HCT116 (cell line): ENCODE measurements around the gene ARHGEF37. TPM values are rescaled to one million over a fixed set of nuclear protein-coding genes. Genes with fewer than 3 reads are reported as not detected.

Experiments used
- ATAC-seq: fragments of 200-7000 bp; cut with Tn5 transposase; 2 replicates; pipeline ENCODE4 v1.9.1; 2020; ENCODE audit warnings: mild to moderate bottlenecking, moderate library complexity
- BruUV-seq: library from RNA; stranded (reverse); fragments of 400-500 nt; replicated peaks from 2 replicates; lab custom pipeline; 2021; lab: Mats Ljungman, UMichigan
- CTCF ChIA-PET: fragments of 300-600 bp; sonication (Branson Sonifier 250); formaldehyde crosslinking; loops from one replicate; lab custom pipeline; 2021; ENCODE audit warnings: antibody characterized with exemption; lab: Charles Lee
- POLR2A ChIA-PET: fragments of 300-600, 350-600 bp; sonication (Branson Sonifier 250); formaldehyde crosslinking; loops from one replicate; lab custom pipeline; 2021; ENCODE audit warnings: antibody characterized with exemption; lab: Charles Lee
- RAD21 ChIA-PET, 2 experiments: fragments of 300-600 bp; sonication (Branson Sonifier 250); formaldehyde crosslinking; loops; one replicate each; lab custom pipeline; 2023; ENCODE audit warnings: low total read pairs in 2 of 2; ENCODE audit not compliant: uncharacterized antibody in 2 of 2, unreplicated experiment in 2 of 2, low non-redundant PET in 1 of 2; lab: Charles Lee
- DNase-seq: peaks from one replicate; pipeline ENCODE4 v3.0.0-alpha.2; 2010; ENCODE audit warnings: low read depth, low spot score
- H2AFZ ChIP-seq: fragments of 200-600 bp; shearing (Covaris generic), sonication (generic); 2 replicates; pipeline ENCODE4 v1.6.1; 2017; ENCODE audit warnings: low read depth, mixed run types, mixed read lengths, antibody characterized with exemption, low read length; ENCODE audit not compliant: poor library complexity, severe bottlenecking
- H3K27ac ChIP-seq: 2 replicates; pipeline ENCODE4 v1.5.1; 2012; ENCODE audit warnings: low read depth, low read length
- H3K27me3 ChIP-seq: fragments of 200-600 bp; sonication (generic); 2 replicates; pipeline ENCODE4 v1.6.1; 2016; ENCODE audit warnings: mixed run types, low read length, mixed read lengths; ENCODE audit not compliant: insufficient read depth
- H3K36me3 ChIP-seq, 2 experiments: fragments of 200-500 bp in 1 of 2; fragments of 200-600 bp in 1 of 2; sonication (Bioruptor generic) in 1 of 2; sonication (generic) in 1 of 2; 2 replicates each; pipeline versions ENCODE4 v1.5.1 to v1.6.1; 2014 to 2016; ENCODE audit warnings: low read length in 2 of 2, inconsistent platforms in 1 of 2, mixed read lengths in 1 of 2, mixed run types in 1 of 2; ENCODE audit not compliant: insufficient read depth in 2 of 2, control insufficient read depth in 1 of 2
- H3K4me1 ChIP-seq, 2 experiments: fragments of 200-600 bp in 1 of 2; sonication (generic) in 1 of 2; 2 replicates each; pipeline versions ENCODE4 v1.5.1 to v1.6.1; 2012 to 2017; ENCODE audit warnings: low read length in 2 of 2, inconsistent platforms in 1 of 2, mild to moderate bottlenecking in 1 of 2, mixed read lengths in 1 of 2, mixed run types in 1 of 2, moderate library complexity in 1 of 2; ENCODE audit not compliant: insufficient read depth in 2 of 2, control insufficient read depth in 1 of 2
- H3K4me2 ChIP-seq: fragments of 200-600 bp; sonication (generic); 2 replicates; pipeline ENCODE4 v1.6.1; 2017; ENCODE audit warnings: mixed run types, low read length, mixed read lengths
- H3K4me3 ChIP-seq, 2 experiments: fragments of 200-600 bp in 1 of 2; sonication (generic) in 1 of 2; replicated peaks in 1 of 2; 2 replicates each; pipeline ENCODE4 v1.5.1; 2011 to 2016; ENCODE audit warnings: low read length in 2 of 2, control low read depth in 1 of 2, low read depth in 1 of 2, mild to moderate bottlenecking in 1 of 2, mixed read lengths in 1 of 2, mixed run types in 1 of 2
- H3K79me2 ChIP-seq: fragments of 200-600 bp; sonication (generic); 2 replicates; pipeline ENCODE4 v1.6.1; 2017; ENCODE audit warnings: mild to moderate bottlenecking, mixed run types, low read length, moderate library complexity, mixed read lengths; ENCODE audit not compliant: insufficient read depth
- H3K9ac ChIP-seq: fragments of 200-600 bp; sonication (generic); 2 replicates; pipeline ENCODE4 v1.6.1; 2016; ENCODE audit warnings: low read length, mixed read lengths
- H3K9me2 ChIP-seq: fragments of 200-600 bp; sonication (generic), shearing (Covaris generic); 2 replicates; pipeline ENCODE4 v1.6.1; 2017; ENCODE audit warnings: mixed run types, mild to moderate bottlenecking, moderate library complexity; ENCODE audit not compliant: insufficient read depth
- H3K9me3 ChIP-seq, 2 experiments: fragments of 200-500 bp in 1 of 2; fragments of 200-600 bp in 1 of 2; sonication (Bioruptor generic) in 1 of 2; sonication (generic) in 1 of 2; 2 replicates each; pipeline ENCODE4 v1.6.1; 2014 to 2017; ENCODE audit warnings: low read length in 2 of 2, mixed read lengths in 2 of 2, inconsistent platforms in 1 of 2, low read depth in 1 of 2, mild to moderate bottlenecking in 1 of 2, mixed run types in 1 of 2, moderate library complexity in 1 of 2; ENCODE audit not compliant: control insufficient read depth in 1 of 2, insufficient read depth in 1 of 2
- H4K20me1 ChIP-seq: fragments of 200-600 bp; sonication (generic), shearing (Covaris generic); 2 replicates; pipeline ENCODE4 v1.6.1; 2017; ENCODE audit warnings: mixed run types, mild to moderate bottlenecking, moderate library complexity; ENCODE audit not compliant: insufficient read depth
- CEBPB ChIP-seq: IDR thresholded peaks from 2 replicates; pipeline ENCODE4 v1.6.1; 2012; ENCODE audit warnings: low read depth
- EGR1 ChIP-seq: IDR thresholded peaks from 2 replicates; pipeline ENCODE4 v1.6.1; 2012; ENCODE audit warnings: low read depth
- ELF1 ChIP-seq: IDR thresholded peaks from 2 replicates; pipeline ENCODE4 v1.6.1; 2012; ENCODE audit warnings: low read depth, borderline replicate concordance
- EZH2 ChIP-seq: fragments of 200-600 bp; sonication (generic); IDR thresholded peaks from 2 replicates; pipeline ENCODE4 v1.6.1; 2017; ENCODE audit warnings: antibody characterized with exemption, mixed run types
- FOSL1 ChIP-seq: IDR thresholded peaks from 2 replicates; pipeline ENCODE4 v1.6.1; 2012; ENCODE audit warnings: low read depth
- JUND ChIP-seq: IDR thresholded peaks from 2 replicates; pipeline ENCODE4 v1.6.1; 2012
- MAX ChIP-seq: IDR thresholded peaks from 2 replicates; pipeline ENCODE4 v1.6.1; 2012
- POLR2AphosphoS5 ChIP-seq: IDR thresholded peaks from 2 replicates; pipeline ENCODE4 v1.6.1; 2011; ENCODE audit warnings: mild to moderate bottlenecking, low read depth, low read length, moderate library complexity
- REST ChIP-seq: IDR thresholded peaks from 2 replicates; pipeline ENCODE4 v1.6.1; 2012; ENCODE audit warnings: low read depth
- SIN3A ChIP-seq: IDR thresholded peaks from 2 replicates; pipeline ENCODE4 v1.6.1; 2012; ENCODE audit warnings: low read depth
- SRF ChIP-seq: IDR thresholded peaks from 2 replicates; pipeline ENCODE4 v1.6.1; 2012; ENCODE audit warnings: low read depth
- TCF7L2 ChIP-seq: IDR thresholded peaks from 2 replicates; pipeline ENCODE4 v1.7.0; 2011; ENCODE audit warnings: borderline replicate concordance, inconsistent platforms; ENCODE audit not compliant: insufficient read depth, insufficient read length; ENCODE audit errors: extremely low read depth
- YY1 ChIP-seq: IDR thresholded peaks from 2 replicates; pipeline ENCODE4 v1.6.1; 2011; ENCODE audit warnings: low read length, low read depth, moderate library complexity, mild to moderate bottlenecking; ENCODE audit not compliant: insufficient replicate concordance; ENCODE audit errors: extremely low read depth
- ZFX ChIP-seq: fragments of 450-650 bp; IDR thresholded peaks from 2 replicates; pipeline ENCODE4 v1.6.1; 2017
- ZNF274 ChIP-seq: fragments of 200-500 bp; sonication (Bioruptor generic); IDR thresholded peaks from 2 replicates; pipeline ENCODE4 v1.6.1; 2014; ENCODE audit warnings: mild to moderate bottlenecking, low read depth, low read length, inconsistent platforms
- intact Hi-C: fragments of 100-400 bp; cut with micrococcal nuclease; formaldehyde crosslinking; loops from 2 replicates; pipeline ENCODE4 v1.10.0; 2022
- total RNA-seq: library from RNA; stranded (reverse); gene quantifications from one replicate; pipeline ENCODE4 v1.2.1, GENCODE V29; 2021; ENCODE audit not compliant: unreplicated experiment

The ARHGEF37 gene
- total RNA-seq, 1 experiment from 2014 or later: 7.0 TPM

- ChIA-PET RAD21 (no interaction called here), CTCF (no interaction called here)
- BruUV-seq: no TSS peak
- Histone ChIP-seq H3K27ac (no peak overlapping the region), H3K79me2 (no peaks in the 10 kb centered on the region), H3K9me2 (no peaks in the 10 kb centered on the region), H3K4me1 (no peaks in the 10 kb centered on the region), H2AFZ (no peak overlapping the region), H3K4me2 (no peak overlapping the region), H3K9me3 (no peaks in the 10 kb centered on the region), H3K9ac (no peak overlapping the region), H4K20me1 (no peaks in the 10 kb centered on the region), H3K36me3 (no peaks in the 10 kb centered on the region)
- DNase-seq: no peak
- no peak for ATAC-seq
- intact Hi-C loops: no loop called here
- TF ChIP-seq CEBPB (no peak), EZH2 (no peak), ZFX (no peak), ELF1 (no peak), ZNF274 (no peak), REST (no peak), YY1 (no peak), JUND (no peak), SRF (no peak), FOSL1 (no peak), POLR2AphosphoS5 (no peak), SIN3A (no peak), EGR1 (no peak), MAX (no peak), TCF7L2 (no peak)
- TF ChIP-seq, all 23 proteins: peak for 0
- H3K27me3 ChIP-seq: no peaks in the 10 kb centered on the region
- no peak overlapping the region for H3K4me3 ChIP-seq
- POLR2A ChIA-PET: no interaction called here
These were observed 91.6 kb downstream of the ARHGEF37 start for GRCh38 chr5:149672701-149673476.
